GM21515 (cell line): Measurements from ENCODE around the gene ASNSD1.
"Not testable (repeated sequence)": the region's sequence is repeated elsewhere in the genome, so short reads cannot be mapped to it uniquely, and the experiment has no call there.

Experiments
- ATAC-seq: cut with Tn5 transposase; IDR thresholded peaks from one replicate; pipeline ENCODE4 v1.9.1; 2021; ENCODE audit not compliant: unreplicated experiment

Gene ASNSD1

GRCh38 chr2:189641590-189641989 lies 19.7 kb upstream of the ASNSD1 start:
- no peak for ATAC-seq

- ATAC-seq = no peak
Observed at GRCh38 chr2:189646521-189646920, 14.7 kb upstream of the ASNSD1 start.

- no peak for ATAC-seq
Observed at GRCh38 chr2:189648846-189649509, 12.3 kb upstream of the ASNSD1 start.

- no peak for ATAC-seq
Observed at GRCh38 chr2:189651284-189651683, 10.0 kb upstream of the ASNSD1 start.

GRCh38 chr2:189653464-189653863 lies 7.8 kb upstream of the ASNSD1 start:
- ATAC-seq = not testable (repeated sequence)

- no peak for ATAC-seq
Observed at GRCh38 chr2:189654641-189655040, 6.6 kb upstream of the ASNSD1 start.

GRCh38 chr2:189657867-189658266 lies 3.4 kb upstream of the ASNSD1 start:
- ATAC-seq = peak; percentile 53

- ATAC-seq = no peak
Observed at GRCh38 chr2:189658306-189659212, 2.7 kb upstream of the ASNSD1 start.

GRCh38 chr2:189659734-189660133 lies 1.5 kb upstream of the ASNSD1 start:
- no peak for ATAC-seq

GRCh38 chr2:189660803-189661147 lies 484 bp upstream of the ASNSD1 start:
- no peak for ATAC-seq

- no peak for ATAC-seq
Observed at GRCh38 chr2:189661957-189662321, 680 bp downstream of the ASNSD1 start.

GRCh38 chr2:189662669-189663226 lies 1.5 kb downstream of the ASNSD1 start:
- no peak for ATAC-seq

- ATAC-seq = not testable (repeated sequence)
Observed at GRCh38 chr2:189663319-189663718, 2.1 kb downstream of the ASNSD1 start.

GRCh38 chr2:189669913-189670312 lies 8.7 kb downstream of the ASNSD1 start:
- ATAC-seq = no peak

- ATAC-seq = no peak
Observed at GRCh38 chr2:189673661-189674373, 12.6 kb downstream of the ASNSD1 start.

GRCh38 chr2:189674374-189675112 lies 13.3 kb downstream of the ASNSD1 start, which contains the start of gene ANKAR:
Gene ANKAR (plus strand): TSS chr2:189674670. CDS start chr2:189676491, 1,821 bp downstream.
- peak; percentile 98 for ATAC-seq

- ATAC-seq = no peak
Observed at GRCh38 chr2:189676471-189676870, 15.2 kb downstream of the ASNSD1 start.

- ATAC-seq = no peak
Observed at GRCh38 chr2:189679226-189679625, 18.0 kb downstream of the ASNSD1 start.

- ATAC-seq = no peak
Observed at GRCh38 chr2:189681203-189681602, 19.9 kb downstream of the ASNSD1 start.

- no peak for ATAC-seq
Observed at GRCh38 chr2:189681903-189682302, 20.6 kb downstream of the ASNSD1 start.

GRCh38 chr2:189683348-189683747 lies 22.1 kb downstream of the ASNSD1 start:
- ATAC-seq = no peak
